ENCODE measurements around the gene MCM3AP. TPM values are rescaled to one million over a fixed set of nuclear protein-coding genes. Genes with fewer than 3 reads are reported as not detected.

MCM3AP gene
- 9.7 and 10.8 TPM in 2 replicates for polyA plus RNA-seq

GRCh38 chr21:46285206-46285661 is at the start of gene MCM3AP:
Gene MCM3AP, minus strand, starts transcription at chr21:46285611. Its CDS starts 325 bp downstream, at chr21:46285286.

GRCh38 chr21:46323710-46324389 is 38.4 kb upstream of the MCM3AP start, which contains the start of the genes C21orf58 and PCNT:
Gene C21orf58, minus strand, starts transcription at chr21:46323870. Its CDS starts 1,132 bp downstream, at chr21:46322738.
Gene PCNT, plus strand, starts transcription at chr21:46324156. Its CDS starts 73 bp downstream, at chr21:46324229.

GRCh38 chr21:46285761-46286647 is 593 bp upstream of the MCM3AP start, which contains the start of gene YBEY:
Gene YBEY, plus strand, starts transcription at chr21:46286342. Its CDS starts 572 bp downstream, at chr21:46286914.

GRCh38 chr21:46228345-46229051 is 56.9 kb downstream of the MCM3AP start, which contains the start of gene LSS:
Gene LSS, minus strand, starts transcription at chr21:46228774. Its CDS starts 29 bp downstream, at chr21:46228745.

Other genes starting within 250 kb of the MCM3AP start
- gene COL6A2, start 187.5 kb downstream of the MCM3AP start, polyA plus RNA-seq: 0.32 TPM in 1 of 2 replicates, not detected in the other
- not detected in 2 replicates for gene FTCD, start 130.0 kb downstream of the MCM3AP start, polyA plus RNA-seq
- not detected in 2 replicates for gene SPATC1L, start 101.2 kb downstream of the MCM3AP start, polyA plus RNA-seq
- 1.9 and 2.4 TPM in 2 replicates for gene LSS, start 56.8 kb downstream of the MCM3AP start, polyA plus RNA-seq
- 7.6 and 9.4 TPM in 2 replicates for gene YBEY, start 731 bp upstream of the MCM3AP start, polyA plus RNA-seq
- 0.22 and 2.3 TPM in 2 replicates for gene C21orf58, start 38.3 kb upstream of the MCM3AP start, polyA plus RNA-seq
- 4.5 and 5.9 TPM in 2 replicates for gene PCNT, start 38.5 kb upstream of the MCM3AP start, polyA plus RNA-seq
- 8.5 and 9.5 TPM in 2 replicates for gene DIP2A, start 173.3 kb upstream of the MCM3AP start, polyA plus RNA-seq